OCI-M2 (cell line): ENCODE measurements around the gene CRIM1.

Experiments
- DNase-seq: peaks from one replicate; lab custom pipeline; 2025; ENCODE audit not compliant: unreplicated experiment; lab: John Stamatoyannopoulos, UW

The CRIM1 gene

DNA sequence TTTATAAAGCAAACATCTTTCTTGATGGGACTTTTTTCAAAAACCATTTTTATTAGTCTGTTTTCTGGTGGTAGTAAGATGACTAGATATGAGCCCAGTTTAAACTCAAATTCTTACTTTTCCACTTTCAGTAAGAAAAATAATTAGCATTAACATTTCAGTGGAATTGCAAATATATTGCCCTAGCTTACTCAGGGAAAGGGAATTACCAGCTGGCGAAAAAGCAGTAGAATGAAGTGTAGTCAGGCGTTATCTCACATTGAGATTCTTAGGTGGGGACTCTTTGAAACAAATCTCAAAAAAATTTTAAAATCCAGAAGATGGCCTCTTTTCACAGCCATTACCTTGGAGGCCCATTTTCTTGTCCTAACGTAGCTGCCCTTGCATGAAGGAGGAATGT, 65.8 kb downstream of the CRIM1 start:
- DNase-seq, result no peak

DNA sequence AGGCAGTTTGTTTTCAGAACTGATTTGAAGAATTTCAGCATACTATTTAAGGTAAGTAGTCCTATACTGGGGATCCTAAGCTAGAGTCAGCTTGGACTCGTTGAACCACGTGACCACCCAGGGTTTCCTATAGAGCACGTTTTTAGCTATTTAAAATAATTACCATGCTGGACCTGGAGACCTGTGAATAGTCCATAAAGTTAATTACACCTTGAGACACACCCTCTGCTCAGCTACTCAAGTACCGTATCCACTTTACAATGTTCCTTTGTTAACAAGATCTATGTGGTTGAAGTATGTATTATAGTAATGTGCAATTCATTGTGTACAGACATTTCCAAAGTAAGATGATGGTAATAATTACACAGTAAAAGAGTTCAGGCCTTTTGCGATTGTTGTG, 67.6 kb downstream of the CRIM1 start:
- DNase-seq, result no peak

DNA sequence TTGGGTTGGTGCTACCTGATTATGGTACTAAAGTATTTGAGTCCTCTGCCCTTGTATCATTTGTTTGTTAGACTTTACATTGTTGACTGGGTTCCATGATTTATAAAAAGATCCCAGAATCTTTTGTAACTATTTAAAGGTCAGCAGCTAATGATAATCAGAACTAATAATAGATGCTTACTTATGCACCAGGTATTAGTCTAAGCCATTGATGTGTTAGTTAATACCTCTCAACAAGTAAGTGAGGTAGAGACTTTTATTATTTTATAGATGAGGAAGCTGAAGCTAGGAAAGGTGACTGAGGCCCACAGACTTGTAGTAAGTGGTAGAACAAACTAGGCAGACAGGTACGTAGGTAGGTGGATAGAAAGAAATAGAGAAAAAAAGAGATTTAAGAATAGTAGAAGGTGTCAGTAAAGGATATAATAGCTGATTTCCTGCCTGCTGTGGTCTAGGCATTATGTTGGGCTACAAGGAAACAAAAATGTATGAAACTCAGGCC, 68.1 kb downstream of the CRIM1 start:
- DNase-seq, result no peak

DNA sequence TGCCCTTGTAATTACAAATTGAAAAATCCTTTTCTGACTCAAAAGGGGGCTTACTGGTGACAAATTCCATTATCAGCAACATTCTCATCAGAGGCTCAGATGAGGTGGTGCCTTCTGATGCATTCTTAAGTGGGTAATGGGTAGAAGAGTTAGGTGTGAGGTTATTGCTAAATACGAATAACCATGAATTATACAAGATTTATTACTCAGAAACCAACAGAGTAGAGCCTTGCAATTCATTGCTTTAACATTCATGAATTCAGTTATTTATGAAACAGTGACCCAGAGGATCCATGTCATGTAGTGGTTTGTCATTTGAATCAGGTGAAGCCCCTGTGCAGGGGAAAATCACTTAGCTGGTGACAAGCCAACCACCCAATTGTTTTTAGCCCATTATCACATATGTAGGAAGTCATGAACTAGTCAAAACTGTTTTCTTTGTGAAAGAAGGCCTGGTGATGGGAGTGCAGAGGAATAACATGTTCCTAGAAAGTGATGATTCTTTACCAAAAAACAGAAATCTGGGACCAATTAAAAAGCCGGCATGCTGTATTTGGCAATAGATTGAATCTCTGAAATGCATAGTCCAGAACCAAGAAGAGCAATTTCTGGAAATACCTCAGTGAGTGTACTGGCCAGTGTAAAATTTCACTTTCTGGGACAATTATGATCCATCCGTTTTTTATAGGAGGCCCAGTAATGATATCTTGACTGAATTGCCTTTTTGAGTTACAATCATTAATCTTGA, 70.2 kb downstream of the CRIM1 start:
- DNase-seq, result no peak

DNA sequence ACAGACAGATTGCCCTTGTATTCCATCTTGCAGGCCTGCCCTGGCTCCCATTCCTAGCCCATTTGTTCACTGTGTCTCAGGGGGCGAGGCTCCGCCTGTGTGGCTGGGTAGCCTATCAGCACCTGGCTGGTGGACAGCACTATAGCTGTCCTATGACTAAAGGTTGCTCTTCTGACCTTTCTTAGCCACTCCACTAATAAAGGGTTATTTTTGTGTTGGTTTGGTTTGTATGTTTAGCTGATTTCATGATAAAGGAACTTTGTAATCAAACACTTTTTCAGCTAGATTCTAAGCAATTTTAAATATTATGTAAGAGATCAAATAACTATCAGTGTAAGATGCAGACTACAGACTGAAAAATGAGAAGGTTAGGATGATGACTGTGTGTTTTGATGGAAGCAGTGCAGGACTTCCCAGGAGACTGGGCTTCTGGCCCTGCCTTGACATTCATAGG, 72.2 kb downstream of the CRIM1 start:
- no peak for DNase-seq

DNA sequence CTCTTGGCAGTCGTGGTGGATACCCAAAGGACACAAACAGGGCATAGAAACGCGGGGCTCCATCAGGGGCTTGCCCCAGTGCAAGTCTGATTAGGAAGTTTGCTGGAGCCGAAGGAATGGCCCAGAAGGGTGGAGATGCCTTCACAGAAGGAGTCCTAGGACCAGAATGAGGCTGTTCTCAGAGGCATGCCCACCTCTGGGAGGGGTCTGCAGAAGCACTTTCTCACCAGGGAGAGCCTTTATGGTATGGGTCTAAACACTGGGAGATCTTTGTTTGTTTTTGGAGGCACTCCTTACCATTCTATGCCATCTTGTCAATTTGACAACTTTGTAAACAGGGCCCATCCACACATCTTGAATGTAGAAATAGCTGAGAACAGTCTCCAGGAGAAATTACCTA, 75.0 kb downstream of the CRIM1 start:
- DNase-seq, result no peak

DNA sequence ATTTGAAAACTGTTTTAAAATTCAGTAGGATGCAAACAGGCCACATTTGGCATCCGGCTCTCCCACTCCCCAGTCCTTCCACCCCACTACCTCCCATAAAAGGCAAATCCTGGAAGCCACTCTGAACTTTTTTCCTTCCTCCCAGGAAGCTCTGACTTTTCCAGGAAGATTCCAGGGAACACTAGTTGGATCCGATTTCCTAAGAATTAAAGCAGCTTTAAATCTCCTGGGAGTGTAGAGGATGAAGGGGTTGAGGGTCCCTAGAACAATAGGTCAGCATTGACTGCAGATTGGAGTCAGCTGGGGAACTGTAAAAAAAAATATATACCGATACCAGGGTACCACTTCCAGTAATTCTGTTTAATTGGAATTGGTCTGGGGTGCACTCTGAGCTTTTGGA, 76.9 kb downstream of the CRIM1 start:
- no peak for DNase-seq

DNA sequence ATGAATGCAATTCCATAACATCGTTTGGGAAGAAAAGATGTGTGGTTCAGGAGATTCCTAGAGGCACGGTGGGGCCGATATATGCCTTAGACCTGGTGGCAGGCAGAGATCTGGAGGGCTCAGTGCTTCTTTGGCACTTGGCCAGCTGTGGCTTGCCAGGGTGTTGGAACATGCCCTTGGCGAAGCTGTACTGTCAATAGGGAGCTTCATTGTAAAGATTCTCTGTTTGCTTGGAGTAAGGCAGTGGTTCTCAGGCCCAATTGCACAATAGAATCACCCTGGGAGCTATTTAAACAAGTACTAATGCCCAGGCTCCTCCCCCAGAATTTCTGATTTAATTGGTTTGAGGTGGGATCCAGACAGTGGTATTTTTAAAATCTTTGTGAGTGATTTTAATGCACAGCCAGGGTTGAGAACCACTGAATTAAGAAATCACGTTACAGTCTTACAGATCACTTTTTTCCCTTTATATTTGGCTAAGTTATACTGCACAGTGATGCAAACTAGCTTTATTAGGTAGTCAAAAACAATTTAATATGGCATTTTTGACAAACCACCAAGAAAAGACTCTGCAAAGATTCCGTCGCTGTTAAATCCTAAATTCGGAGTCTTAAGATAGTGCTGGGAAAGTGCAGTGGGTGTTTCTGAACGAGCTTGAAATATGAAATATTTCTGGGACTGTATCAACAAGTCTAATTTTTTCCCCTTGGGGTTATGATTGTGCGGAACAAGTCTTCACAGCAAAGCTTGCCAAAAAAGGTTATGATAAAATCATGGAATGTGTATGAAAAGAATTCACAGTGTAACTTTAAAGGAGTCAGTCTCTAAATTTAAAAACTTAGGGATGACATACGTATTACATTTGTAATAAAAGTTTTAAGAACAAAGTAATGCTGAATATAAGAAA, 78.0 kb downstream of the CRIM1 start:
- no peak for DNase-seq

DNA sequence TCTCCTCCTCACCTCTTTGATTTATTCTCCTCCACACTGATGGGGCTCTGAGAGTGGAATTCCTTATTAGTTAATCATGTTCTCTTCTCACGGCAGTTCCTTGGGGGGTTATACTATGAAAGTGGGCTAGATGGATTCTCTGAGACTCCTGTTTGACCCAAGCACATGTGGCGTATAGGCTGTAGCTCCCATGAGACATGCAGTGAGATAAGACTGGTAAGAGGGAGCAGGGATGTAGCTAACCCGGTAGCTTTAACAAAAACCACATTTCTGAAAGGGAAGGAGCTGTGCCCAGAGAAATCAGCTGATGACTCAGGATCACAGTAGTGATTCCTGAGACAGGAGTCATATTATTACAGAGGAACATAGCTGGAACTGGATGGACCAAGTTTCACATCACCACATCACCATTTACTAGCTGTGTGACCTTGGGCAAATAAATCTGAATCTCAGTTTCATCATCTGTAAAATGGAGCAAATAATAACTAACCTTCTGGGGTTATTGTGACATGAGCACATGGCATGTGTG, 82.9 kb downstream of the CRIM1 start:
- DNase-seq, result no peak

DNA sequence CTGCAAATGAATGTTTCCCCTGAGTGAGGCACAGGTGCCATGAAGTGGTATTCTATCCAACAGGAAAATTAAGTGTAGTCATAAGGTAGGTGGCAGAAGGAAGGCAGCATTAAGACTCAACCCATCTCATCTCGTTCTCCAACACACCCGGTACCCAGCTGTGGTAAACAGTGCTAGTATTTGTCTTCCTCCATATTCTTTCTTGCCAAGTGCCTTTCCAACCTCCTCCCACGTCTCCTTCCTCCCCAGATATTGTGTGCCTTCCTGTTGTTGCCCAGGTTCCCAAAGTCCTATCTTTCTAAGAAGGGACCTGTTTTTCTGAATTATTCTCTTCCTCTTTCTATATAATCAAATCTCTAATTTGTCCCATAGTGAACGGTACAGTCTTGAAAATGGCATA, 83.5 kb downstream of the CRIM1 start:
- no peak for DNase-seq

DNA sequence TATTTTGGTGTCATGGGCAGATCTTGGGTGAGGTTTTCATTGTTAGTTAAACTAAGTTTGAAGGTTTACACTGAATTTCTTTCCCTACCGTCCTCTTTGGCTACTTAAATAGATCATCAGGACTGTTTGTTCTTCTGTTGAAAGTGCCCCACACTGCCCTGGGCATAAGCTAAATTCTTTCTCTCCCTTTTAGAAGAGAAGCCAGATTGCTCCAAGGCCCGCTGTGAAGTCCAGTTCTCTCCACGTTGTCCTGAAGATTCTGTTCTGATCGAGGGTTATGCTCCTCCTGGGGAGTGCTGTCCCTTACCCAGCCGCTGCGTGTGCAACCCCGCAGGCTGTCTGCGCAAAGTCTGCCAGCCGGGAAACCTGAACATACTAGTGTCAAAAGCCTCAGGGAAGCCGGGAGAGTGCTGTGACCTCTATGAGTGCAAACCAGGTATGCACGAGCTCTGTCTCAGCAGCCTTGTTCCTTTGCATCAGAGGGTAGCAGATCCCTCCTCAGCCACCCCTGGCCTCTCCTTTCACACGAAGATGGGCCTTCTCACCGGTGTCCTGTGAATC, 85.6 kb downstream of the CRIM1 start:
- no peak for DNase-seq

DNA sequence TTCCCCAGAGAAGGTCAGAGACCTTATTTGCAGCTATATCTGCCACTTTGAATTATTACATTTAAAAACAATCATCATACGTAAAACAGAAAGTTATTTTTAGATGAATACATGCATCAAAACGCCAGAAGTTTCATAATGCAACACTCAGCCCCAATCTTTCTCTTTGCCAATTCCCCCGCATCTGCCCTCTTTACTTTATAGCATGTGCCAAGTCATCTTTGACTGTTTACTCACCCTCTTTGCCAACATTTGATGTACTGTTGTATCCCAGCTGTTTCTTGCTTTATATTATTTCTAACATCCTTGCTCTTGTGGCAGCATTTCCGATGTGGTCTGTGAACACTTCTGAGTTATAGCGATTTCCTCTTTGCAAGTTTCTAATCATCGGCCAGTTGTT, 86.2 kb downstream of the CRIM1 start:
- no peak for DNase-seq

DNA sequence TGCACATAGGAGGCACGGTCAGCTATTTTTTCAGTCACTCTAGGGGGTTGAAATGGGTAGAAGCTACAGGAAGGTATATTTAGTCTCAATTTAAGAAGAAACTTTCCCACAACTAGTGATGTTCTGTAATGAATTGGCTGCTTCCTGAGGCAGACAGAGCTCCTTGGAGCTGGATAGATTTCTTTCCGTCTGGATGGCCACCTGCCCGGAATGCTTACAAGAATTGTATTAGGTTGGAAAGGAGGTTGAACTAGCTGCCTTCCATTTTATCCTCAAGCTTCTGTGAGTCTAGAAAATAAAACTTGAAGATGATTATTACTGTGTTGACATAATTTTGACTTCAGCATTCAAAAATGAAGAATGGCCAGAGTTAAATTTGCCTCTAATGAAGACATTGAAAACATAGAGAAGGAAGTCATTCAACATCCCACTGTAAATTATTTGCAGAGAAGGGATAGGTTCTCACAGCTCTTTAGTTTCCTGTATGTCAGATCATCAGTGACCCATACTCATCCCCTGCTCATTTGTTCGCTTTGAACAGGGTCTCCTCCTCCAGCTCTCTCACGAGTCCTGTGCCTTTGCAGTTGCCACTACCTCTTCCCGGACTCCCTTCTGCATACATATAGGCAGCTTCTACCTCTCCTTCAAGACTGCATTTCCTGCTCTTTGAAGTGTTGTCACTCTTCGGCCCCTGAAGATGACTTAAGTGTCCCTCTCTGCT, 88.8 kb downstream of the CRIM1 start:
- no peak for DNase-seq

DNA sequence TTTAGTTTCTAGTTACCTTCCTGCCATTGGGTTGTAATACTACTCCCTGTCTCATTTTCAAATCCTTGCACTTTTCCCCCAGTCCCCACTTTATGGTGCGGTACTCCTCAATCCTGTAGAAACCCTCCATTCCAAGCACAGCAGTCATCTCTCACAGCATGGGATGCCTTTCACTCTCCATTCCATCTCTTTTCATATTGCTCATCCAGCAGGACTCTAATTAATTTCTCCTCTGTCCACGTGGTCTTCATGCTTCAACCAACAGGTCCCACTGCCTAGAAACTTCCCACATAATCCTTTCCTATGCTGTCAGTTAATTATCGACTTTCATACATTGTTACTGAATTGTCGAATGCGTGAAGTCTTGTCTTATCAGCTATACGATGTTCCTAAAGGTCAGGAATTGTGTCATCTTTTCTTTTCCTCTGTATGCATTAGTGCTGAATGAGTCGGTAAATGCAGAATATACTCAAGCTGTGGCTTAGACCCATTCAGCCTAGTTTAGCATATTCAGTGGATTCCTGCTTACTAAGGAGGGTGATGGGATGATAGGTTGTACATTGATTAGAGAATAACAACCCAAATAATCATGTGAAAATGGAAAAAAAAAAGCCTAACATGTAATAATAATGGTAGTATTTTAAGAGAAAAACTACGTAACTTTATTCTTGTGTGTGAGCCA, 89.7 kb downstream of the CRIM1 start:
- no peak for DNase-seq

DNA sequence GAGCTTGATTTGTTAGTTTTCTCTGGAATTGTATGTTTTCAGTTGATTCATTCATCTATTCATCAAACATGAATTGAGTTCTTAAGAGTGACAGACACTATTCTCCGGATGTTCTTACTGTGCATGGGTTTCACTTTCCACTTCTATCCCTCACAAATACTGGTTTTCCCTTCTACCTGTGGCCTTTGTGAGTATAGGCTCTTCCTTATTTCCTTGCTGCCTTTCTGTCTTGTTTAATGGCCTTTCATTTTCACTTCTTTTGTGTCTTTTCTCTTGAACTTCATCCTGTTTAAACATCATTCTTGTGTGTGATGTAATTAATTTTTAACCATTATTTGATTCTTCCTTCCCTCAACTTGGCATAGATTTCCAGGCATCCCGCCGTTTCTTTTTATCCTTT, 90.7 kb downstream of the CRIM1 start:
- DNase-seq, result no peak

DNA sequence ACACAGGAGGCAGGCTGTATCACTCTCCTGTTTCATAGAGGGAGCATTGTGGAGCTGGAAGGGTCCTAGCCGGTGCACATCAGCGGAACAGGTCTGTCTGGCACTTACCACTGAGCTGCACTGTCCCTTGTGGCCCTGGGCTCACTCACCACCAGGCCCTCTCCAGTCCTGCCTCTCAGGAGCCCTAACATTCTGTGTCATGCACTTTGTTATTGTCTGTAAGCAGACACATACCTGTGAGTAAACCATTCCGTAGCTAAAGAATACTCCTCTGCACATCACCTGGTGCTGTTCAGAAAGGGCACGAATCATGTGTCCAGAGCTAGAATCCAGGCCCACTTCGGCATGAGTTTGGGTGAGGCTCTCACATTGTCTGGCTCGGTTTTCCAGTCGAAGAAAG, 93.6 kb downstream of the CRIM1 start:
- DNase-seq, result no peak

DNA sequence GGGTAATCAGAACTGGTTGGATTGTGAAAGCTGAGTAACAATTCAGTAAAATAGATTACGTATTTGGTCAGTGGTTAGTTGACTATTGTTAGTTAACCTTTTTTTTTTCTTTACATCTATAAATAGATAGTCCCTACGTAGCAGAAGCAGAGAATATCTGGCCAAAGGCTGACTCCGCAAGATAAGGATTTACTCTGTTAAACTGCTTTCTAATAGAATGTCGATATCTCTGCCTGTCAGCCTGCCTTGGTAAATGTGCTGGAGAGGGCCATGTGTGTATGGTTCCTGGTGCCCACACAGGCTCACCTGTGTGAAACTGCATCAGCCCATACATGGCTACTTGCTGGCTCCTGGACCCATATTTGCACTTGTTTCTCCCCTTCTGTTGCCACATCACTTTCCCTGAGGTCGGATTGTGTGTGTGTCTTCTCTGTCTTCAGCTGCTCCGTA, 94.4 kb downstream of the CRIM1 start:
- no peak for DNase-seq

DNA sequence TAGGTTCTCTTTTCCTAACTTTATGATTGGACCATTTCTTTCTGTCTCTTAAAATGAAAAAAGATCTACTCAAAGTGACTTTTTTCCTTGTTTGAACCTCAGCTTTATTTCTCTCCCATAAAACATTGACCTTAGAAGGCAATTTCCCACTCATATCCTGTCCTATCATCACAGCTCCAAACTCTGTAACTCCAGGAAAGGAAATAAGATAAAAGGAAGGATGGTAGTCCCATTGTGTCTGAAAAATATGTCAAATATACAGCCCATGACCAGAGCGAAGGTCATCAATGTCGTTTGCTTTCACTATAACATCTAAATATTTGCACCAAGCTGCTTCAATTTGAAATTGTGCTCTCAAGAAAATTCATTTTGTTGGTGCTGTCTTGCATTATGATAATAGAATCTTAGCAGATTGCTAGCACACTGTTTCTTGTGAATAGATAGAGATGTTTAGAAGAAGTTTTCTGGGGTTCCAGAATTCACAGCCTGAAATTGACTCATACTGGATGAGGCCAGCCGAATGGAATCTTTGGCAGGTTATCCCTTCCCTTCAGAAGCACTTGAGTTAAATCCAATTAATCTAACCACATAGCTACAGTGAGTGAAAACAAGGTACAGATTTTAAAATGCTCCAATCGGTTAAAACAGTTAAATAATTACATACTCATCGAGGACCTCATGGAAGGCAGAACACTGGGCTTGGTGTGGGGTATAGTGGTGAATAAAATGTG, 95.1 kb downstream of the CRIM1 start:
- DNase-seq, result no peak

DNA sequence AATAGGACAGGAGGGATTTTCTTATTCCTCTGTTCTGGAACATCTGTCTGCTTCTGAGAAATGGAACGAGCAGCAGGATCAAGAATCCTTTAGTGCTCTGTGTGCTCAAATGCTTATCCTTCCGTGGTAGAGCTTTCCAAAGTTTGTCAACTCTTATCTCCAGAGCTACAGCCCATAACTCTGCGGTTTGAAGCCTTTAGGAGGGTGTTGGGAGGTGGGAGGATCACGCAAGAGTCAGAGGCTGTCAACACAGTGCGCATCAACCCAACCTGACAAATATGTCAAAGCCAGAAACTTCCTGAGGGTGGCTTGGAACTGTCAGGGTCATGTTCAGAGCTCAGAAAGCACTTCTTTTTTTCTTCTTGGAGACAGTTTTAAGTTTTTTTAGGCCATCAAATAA, 95.9 kb downstream of the CRIM1 start:
- no peak for DNase-seq

DNA sequence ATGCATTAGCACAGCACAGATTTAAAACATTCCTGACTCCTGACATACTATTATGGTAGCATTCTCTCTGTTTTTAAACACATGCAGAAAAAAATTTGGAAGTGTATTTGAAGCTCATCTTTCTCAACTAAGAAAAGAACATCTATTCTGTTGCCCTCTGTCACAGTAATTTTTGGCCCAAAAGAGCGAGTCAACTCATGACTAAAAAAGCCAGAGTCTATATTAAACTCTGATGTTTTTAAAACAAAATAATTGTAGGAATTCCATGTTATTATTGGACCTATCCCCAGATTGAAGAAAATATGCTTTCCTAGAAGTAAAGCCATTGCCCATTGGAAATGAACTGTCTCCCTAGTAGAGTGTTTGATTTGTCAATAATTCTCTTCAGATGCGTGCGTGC, 96.7 kb downstream of the CRIM1 start:
- DNase-seq, result no peak
